HTERT RPE-1 (cell line): ENCODE data around the gene VEGFD.
"Not testable (repeated sequence)": the region's sequence is repeated elsewhere in the genome, so short reads cannot be mapped to it uniquely, and the experiment has no call there.

ENCODE experiments used
- in situ Hi-C: fragments of 300-500 bp; cut with MboI; formaldehyde crosslinking; loops from 4 replicates; pipeline ENCODE4 v1.14.3; 2020; ENCODE audit warnings: low sequenced_read_pairs

Gene VEGFD

DNA sequence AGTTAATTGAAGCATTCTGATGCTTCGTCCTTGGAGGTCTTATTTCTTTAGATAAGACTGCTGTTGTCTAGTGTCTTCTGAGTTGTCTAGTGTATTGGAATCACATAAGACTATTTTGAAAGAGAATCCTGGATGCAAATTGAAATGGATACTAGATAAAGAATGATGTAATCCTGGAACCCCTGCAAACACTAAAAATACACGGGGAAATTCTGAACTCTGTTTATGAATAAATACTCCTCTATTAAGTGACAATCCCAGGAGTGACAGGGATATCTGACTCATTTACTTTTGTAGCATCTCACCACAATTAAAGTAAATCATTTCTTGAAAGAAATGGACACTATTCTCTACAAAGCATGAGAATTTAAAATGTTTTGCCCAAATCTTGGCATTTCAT lies 69.7 kb downstream of the VEGFD start:
- in situ Hi-C loops: no loop called here

DNA sequence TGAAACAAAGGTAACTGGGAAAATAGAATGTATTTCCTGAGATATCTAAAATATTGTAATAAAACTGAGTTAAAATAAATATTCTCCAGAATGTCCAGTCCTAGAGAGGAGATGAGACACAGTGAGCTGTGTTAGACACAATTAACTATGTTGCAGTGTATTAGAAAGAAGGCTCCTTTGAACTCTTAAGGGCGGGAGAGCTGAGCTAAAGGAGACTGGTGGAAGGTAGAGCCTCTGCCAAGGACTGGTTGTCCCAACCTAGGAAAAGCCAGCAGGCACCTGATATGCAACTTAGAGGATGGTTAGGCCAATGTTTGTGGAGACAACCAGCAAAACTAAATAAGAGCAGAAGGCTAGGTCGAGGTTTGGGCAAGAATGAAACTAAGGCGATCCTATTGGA lies 73.1 kb downstream of the VEGFD start:
- in situ Hi-C loops: no loop called here

DNA sequence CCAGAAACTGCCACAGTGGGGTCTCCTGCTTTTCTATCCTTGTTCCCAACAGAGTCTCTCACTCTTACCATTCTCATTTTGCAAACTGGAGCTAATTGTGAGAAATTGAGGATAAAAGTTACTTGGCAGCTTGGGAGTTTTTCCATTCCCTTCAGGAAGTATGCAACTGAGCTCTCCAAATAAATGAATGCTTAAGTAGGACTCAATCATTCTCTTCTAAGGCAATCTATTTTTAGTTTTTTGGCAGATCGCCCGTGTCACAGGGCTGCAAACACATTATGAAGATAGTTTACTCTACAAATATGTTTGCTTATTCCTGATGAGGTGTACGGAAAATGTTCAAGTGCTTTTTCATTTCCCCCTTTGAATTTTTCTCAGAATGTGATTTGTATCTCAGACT lies 74.1 kb downstream of the VEGFD start:
- in situ Hi-C loops: no loop called here

DNA sequence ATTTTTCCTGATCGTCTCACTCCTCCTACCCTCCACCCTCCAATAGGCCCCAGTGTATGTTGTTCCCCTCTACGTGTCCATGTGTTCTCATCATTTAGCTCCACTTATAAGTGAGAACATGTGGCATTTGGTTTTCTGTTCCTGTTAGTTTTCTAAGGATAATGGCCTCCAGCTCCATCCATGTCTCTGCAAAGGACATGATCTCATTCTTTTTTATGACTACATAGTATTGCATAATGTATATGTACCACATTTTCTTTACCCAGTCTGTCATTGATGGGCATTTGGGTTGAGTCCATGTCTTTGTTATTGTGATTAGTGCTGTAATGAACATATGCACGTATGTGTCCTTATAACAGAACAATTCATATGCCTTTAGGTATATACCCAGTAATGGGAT lies 78.3 kb downstream of the VEGFD start:
- in situ Hi-C loops: not testable (repeated sequence)

DNA sequence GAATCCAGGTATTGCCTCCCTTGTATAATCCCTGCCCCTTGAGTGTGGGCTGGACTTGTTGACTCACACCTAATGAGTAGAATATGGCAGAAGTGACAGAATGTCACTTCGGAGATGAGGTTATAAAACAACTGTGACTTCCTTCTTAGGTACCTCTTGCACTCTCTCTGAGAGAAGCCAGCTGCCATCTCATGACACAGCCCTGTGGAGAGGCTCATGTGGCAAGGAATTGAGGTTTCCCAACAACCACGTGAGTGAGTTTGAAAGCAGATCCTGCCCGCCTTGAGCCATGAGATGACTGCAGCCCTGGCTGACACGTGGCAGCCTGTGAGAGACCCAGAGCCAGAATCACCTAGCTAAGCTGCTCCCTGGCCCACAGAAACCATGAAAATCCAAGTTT lies 82.3 kb downstream of the VEGFD start:
- in situ Hi-C loops: no loop called here

DNA sequence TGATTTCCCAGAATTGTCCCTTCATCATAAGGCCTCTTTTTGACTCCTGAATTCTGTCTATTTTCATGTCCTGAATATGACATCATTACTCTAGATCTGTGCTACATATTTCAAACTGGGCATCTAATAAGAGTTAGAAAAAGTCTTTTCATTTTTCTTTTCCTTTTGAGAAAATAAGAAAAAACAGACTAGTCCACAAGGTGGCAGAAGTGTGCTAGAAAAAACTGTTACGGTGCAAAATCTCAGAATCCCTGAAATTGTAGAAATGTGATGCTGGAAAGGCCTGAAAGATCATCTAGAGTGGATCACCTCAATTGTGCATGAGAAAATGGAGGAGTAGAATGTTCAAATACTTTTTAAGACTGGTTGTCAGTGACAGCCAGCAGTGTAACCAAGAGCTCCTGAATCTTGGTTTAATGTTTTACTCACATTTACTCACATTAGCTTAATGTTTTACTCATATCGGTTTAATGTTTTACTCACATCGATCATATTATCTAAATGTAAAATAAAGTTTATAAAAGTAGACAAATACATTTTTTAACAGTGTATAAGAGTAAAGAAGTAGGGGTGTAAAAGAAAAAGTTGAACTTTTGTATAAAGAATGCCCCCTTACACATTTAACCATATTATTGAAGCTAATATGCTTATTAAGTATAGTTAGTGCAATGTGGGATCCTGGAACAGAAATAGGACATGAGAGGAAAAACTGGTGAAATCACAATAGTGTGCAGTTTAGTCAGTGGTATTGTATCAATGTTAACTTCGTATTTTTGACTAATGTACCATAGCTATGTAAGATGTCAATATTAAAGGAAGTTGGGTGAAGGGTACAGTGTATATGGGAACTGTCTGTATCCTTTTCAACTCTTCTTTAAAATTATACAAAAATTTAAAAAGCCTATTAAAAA lies 84.0 kb downstream of the VEGFD start:
- in situ Hi-C loops: no loop called here

DNA sequence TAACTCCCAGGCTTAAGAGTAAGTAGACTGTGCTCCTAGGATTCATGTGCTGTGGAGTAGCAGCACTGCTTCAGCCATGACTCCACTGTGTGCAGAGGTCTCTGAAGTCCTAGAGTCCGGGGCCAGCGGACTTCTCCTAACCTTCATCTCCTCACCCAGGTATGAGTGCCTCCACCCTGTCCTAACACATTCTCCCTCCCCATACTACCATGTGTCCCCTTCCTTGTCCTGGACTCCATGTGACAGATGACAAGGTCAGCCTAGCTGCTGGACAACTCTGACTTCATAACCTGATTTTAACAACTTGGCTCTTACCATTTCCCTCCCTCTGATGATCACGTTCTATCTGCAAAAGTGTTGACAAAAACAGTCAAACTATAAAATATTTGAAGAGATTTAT lies 85.4 kb downstream of the VEGFD start:
- in situ Hi-C loops: no loop called here

DNA sequence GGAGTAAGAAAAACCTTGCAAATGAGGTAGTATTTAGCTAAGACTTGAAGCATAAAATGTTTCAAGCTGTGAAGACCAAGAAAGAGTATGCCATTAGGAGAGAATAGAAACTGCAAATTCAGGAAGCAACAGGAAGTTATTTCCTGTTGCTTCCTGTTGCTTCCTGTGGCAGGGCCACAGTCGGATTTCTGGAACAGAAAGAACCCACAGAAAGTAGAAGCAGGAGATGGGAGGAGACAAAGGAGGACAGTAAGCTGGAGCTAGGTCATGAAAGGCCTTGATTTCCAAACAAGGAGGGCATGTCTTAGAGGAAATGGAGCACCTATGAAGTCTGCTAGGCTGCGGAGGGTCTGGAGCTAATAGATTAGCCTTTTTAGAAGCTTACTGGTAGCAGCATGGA lies 86.0 kb downstream of the VEGFD start:
- in situ Hi-C loops: no loop called here
